NCI-H1694 (cell line): ENCODE measurements around the gene PRDM12.
A peak's percentile ranks its signal among the peaks of the same experiment; 100 is the strongest.

Experiments
- DNase-seq: peaks from one replicate; lab custom pipeline; 2025; lab: John Stamatoyannopoulos, UW

PRDM12 gene

GRCh38 chr9:130692321-130692720 is 27.9 kb downstream of the PRDM12 start:
- DNase-seq = no peak

- DNase-seq = no peak
Observed at GRCh38 chr9:130693101-130693425, 28.7 kb downstream of the PRDM12 start.

GRCh38 chr9:130693426-130694191 is 29.2 kb downstream of the PRDM12 start, which contains the start of gene EXOSC2:
EXOSC2 (plus strand) TSS chr9:130693780; CDS start chr9:130693792, 12 bp downstream.
- DNase-seq = peak; percentile 95

DNA sequence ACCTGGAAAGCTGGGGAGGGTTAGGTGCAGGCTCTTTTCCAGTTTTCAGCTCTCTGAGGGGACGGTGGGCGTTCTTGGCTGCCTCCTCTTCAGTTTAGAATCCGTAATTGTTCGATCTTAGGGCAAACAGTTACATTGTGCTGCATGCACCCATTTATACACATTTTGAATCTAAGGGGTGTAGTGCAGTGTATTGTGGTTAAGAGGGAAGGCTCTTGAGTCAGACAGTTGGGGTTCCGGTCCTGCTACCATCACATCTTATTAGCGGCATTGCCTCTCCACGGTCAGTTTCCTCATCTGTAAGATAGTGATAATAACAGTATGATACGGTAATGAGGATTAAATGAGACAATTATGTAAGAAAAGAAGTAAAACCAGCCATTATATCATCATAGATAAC is 29.8 kb downstream of the PRDM12 start:
- DNase-seq = no peak

DNA sequence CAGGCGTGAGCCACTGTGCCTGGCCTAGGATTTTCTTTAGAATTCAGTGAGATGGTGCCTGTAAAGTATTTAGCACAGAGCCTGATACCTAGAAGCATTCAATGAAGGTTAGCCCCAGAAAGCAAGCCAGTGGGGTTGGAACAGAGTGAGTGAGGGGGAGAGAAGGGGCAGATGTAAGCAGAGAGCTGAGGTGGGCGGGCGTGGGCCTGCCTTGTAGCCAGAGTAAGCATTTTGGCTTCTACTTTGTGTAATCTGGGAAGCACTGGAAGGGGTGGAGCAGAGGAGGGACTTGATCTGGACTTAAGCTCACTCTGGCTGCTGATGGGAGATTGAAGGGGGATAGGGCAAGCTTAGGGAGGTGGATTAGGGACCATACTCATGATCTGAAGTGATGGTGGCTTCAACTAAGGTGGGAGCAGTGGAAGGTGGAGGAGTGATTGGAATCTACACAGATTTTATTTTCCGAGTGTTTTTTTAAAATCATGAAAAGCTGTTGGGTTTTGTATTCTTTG is 31.8 kb downstream of the PRDM12 start:
- no peak for DNase-seq

GRCh38 chr9:130696996-130697395 is 32.6 kb downstream of the PRDM12 start:
- DNase-seq = no peak

- DNase-seq = no peak
Observed at GRCh38 chr9:130698514-130698913, 34.1 kb downstream of the PRDM12 start.

GRCh38 chr9:130699047-130699446 is 34.7 kb downstream of the PRDM12 start:
- no peak for DNase-seq

DNA sequence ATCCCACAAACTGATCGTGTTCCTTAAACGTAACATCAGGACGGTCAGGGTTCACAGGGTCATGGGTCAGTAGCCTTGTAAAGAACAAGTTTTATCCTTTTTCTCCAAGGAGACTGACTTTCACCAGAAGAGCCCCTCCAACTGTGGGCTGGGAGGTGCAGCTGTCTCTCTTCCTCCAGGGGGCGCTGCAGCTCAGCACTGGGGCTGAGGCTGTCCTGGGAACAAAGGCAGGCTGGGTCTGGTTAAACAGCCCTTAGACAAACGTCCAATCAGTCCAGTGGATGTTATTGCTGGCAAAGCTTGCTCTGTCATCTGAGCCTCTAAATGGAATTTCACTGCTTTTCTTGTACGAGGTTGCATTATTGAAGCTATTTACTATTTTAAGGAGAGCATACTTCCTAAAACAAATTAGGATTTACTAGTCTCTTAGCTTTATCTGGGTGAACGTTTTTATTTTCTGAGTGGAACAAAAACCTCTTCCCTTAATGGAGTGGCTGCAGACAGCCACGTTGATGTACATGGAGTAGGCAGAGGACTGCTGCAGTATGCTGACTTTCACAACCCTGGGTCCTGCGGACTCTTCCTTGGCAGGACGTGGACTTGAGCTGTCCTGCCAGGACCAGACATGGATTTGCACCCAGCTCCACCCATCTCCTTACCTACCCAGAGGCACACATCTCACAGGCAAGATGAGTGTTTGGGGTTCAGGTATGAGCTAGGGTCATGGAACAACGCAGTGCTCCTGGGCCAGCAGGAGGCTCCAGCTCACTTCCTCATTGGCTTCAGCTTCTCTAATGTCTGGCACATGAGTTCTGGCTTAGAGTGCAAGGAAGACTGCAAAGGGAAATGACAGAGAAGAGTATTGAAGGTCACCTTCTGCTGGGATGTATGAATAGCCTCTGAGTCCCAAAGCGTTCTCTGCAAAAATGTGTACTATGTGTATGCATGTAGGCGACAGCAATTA is 36.9 kb downstream of the PRDM12 start:
- DNase-seq = peak; percentile 57

- no peak for DNase-seq
Observed at GRCh38 chr9:130703501-130703900, 39.1 kb downstream of the PRDM12 start.

- peak; percentile 47 for DNase-seq
Observed at GRCh38 chr9:130707225-130707976, 43.0 kb downstream of the PRDM12 start.

GRCh38 chr9:130710822-130711352 is 46.5 kb downstream of the PRDM12 start:
- no peak for DNase-seq

DNA sequence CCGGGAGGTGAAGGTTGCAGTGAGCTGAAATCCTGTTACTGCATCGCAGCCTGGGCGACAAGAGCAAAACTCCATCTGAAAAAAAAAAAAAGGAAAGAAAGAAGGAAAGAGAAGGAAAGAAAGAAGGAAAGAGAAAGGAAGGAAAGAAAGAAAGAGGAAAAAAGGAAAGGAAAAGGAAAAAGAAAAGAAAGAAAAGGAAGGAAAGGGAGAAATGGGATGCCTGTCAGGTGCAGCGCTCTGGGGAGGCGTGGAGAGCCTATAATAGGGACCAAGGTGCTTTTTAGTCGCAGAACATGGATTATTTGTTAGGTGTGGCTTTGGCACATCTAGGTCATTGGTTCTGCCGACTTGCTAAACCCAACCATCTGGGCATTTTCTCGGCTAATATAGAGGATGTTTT is 47.1 kb downstream of the PRDM12 start:
- no peak for DNase-seq

DNA sequence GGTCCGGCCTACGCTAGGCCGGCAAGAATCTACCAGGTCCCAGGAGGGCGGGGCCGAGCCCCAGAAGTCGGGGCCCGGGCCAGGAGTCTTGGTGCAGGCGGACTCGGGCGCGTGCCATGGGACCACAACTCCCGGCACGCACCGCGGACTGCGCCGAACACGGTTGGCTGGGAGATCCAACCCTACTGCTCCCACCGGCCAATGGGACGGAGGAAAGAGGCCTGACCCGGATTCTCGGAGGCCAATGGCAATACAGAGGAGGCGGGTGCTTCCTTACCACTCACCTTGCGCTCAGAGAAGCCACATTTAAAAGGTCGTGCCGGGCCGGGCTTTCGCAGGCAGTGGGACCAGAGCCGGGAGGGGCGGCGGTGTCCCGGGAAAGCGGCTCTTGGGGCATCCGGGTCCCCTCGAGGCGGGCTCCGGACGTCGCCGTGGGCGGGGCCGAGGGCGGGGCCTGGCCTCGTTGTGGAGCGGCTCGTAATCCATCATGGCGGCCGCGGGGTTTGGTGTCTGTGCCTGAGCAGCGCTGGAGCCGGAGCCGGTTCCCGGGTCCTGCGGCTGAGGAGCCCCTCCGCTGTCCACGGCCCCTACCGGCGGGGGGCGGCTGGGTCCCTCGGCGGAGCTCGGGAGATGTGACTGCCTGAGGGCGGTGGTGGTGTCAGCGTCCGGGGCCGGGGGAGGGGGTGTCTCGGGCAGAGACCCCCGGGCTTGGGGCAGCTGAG is 48.3 kb downstream of the PRDM12 start:
- peak; percentile 92 for DNase-seq

- DNase-seq = no peak
Observed at GRCh38 chr9:130713286-130713960, 49.0 kb downstream of the PRDM12 start.

GRCh38 chr9:130714586-130715110 is 50.3 kb downstream of the PRDM12 start:
- no peak for DNase-seq

DNA sequence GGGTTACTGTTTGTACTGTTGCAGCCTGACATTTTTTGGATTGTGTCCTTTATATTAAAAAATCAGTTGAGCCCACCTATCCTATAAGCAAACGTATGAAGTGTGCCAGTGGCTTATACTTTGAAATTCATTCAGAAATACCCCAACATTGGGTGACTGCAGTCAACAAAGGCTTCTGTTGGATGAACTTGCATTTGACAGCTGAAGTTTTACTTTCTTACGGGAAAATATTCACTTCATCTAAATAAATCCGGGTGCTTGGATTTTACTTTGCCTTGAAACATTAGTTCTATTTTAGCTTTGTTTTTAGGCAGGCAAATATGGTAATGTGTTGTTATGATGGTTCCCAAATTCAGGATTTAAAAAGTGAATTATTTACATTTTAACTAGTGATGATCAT is 50.9 kb downstream of the PRDM12 start:
- no peak for DNase-seq

DNA sequence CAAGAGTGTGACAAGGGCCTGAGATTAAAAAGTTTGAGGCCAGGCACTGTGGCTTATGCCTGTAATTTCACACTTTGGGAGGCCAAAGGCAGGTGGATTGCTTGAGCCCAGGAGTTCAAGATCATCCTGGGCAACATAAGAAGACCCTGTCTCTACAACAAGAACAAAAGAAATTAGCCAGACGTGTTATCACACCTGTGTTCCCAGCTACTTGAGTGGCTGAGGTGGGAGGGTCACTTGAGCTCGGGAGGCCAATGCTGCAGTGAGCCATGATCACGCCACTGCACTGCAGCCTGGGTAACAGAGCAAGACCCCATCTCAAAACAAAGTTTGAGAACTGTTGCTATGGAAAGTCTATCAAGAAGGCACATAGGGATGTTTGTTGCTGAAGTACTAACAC is 54.2 kb downstream of the PRDM12 start:
- no peak for DNase-seq

- DNase-seq = no peak
Observed at GRCh38 chr9:130720762-130721161, 56.4 kb downstream of the PRDM12 start.

GRCh38 chr9:130728721-130729120 is 64.3 kb downstream of the PRDM12 start:
- DNase-seq = no peak
